ENCODE measurements around the gene ZNF790. TPM values are rescaled to one million over a fixed set of nuclear protein-coding genes. Genes with fewer than 3 reads are reported as not detected.

The ZNF790 gene
- total and polyA plus RNA-seq, 2 of the 13 experiments (the other 11 are each of a cell fraction or from before 2014, with no cell fraction given) = 1.3 to 5.3 TPM

- TF ChIP-seq ZNF280B (CRISPR knock-in tag; IDR thresholded peaks at IDR 0.05; ENCODE audit: borderline replicate concordance) (peak; percentile 76), NPAS2 (CRISPR knock-in tag; IDR thresholded peaks at IDR 0.05; ENCODE audit: borderline replicate concordance) (no peak), ZNF557 (CRISPR knock-in tag; IDR thresholded peaks at IDR 0.05) (no peak), MXD3 (CRISPR knock-in tag; IDR thresholded peaks at IDR 0.05) (peak; percentile 32; the same call in 1 of the 2 replicates), MAFF (IDR thresholded peaks at IDR 0.05; ENCODE audit: low read depth, low read length) (no peak), HOXA3 (CRISPR knock-in tag; IDR thresholded peaks at IDR 0.05) (peak; percentile 48; the same call in 1 of the 2 replicates), ARHGAP35 (CRISPR knock-in tag; IDR thresholded peaks at IDR 0.05; ENCODE audit: borderline replicate concordance) (0 out of 2 replicates have a peak, but pooled peaks have one; percentile 61), ZNF180 (CRISPR knock-in tag; IDR thresholded peaks at IDR 0.05; ENCODE audit: borderline replicate concordance, low read depth) (no peak), ZNF687 (CRISPR knock-in tag; IDR thresholded peaks at IDR 0.05) (peak; percentile 74), PHF21A (CRISPR knock-in tag; IDR thresholded peaks at IDR 0.05) (no peak), HNRNPH1 (optimal IDR thresholded peaks at IDR 0.05; ENCODE audit: low read depth, low read length) (no peak), CSRNP1 (CRISPR knock-in tag; IDR thresholded peaks at IDR 0.05) (0 out of 2 replicates have a peak, but pooled peaks have one; percentile 20), POGK (CRISPR knock-in tag; conservative IDR thresholded peaks at IDR 0.05) (0 out of 2 replicates have a peak, but pooled peaks have one; percentile 17), SRY (CRISPR knock-in tag; IDR thresholded peaks at IDR 0.05) (peak; percentile 52; the same call in 1 of the 2 replicates), PTBP1 (IDR thresholded peaks at IDR 0.05; ENCODE audit: low read depth, low read length, poor library complexity, severe bottlenecking) (no peak)
Observed at GRCh38 chr19:36849701-36850558, 11.7 kb upstream of the ZNF790 start (continued).
